GM19328 (cell line): ENCODE data around the gene PTPRS.

Experiments used
- ATAC-seq: cut with Tn5 transposase; IDR thresholded peaks from one replicate; pipeline ENCODE4 v1.9.1; 2021; ENCODE audit warnings: mild to moderate bottlenecking, moderate library complexity; ENCODE audit not compliant: unreplicated experiment

PTPRS gene

DNA sequence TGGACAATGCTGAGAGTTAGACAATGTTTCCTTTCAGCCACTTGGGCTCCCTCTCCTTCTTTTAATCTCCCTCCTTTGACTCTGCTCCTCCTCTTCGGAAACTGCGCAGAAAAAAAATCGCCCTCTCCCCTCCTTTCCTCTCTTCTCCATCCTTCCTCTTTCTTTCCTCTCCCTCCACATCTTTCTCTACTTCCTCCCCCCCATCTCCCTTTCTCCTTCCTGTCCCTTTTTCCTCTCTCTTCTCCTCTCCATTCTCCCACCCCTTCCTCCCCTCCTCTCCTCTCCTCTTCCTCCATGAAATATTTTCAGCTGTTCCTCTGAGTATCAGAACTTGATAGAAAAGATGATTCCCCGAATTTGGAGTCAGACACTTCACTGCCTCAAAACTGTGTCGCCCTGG, 15.1 kb upstream of the PTPRS start:
- no peak for ATAC-seq

- no peak for ATAC-seq
Measured at GRCh38 chr19:5355076-5355475, 14.5 kb upstream of the PTPRS start.

DNA sequence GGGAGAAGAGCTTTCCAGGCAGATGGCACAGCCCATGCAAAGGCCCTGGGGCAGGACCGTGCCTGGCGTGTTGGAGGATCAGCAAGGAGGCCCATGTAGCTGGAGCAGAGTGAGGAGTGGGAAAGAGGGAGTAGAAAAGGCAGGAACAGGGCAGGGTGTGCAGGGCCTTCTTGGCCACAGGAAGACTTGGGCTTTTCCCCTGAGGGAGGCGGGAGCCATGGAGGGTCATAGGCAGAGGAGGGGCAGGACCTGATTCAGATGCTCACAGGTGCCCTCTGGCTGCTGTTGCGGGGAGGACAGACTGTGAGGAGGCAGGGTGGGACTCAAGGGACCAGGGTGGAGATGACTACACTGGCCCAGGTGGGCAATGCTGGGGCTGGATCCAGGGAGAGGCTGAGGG, 13.8 kb upstream of the PTPRS start:
- no peak for ATAC-seq

DNA sequence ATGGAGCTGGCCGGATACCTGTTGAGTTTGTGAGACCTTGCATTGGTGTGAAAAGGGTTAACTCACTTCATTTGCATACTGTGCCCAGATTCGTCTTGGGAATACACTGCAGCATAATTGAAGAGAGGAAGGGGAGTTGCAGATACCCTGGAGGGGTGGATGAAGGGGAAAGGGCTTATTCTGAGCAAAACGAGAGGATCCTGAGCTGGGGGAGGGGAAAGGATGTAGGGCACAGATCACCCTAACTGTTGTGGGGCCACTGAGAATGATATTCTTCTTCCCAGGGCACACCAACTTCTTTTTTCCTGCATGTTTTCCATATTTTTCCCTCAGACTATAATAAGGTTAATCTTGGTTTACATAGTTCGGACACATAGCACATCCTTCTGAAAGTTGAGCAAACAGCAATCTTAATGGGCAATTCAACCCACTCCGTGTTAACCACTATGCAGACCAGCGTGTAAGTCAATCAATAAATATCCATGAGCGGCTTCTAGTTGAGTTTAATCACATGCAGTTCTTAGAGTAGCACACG, 11.7 kb upstream of the PTPRS start:
- ATAC-seq: no peak

- no peak for ATAC-seq
Measured at GRCh38 chr19:5351731-5352228, 11.2 kb upstream of the PTPRS start.

- no peak for ATAC-seq
Measured at GRCh38 chr19:5349041-5349440, 8.4 kb upstream of the PTPRS start.

GRCh38 chr19:5345895-5346386, 5.3 kb upstream of the PTPRS start:
- ATAC-seq: no peak

DNA sequence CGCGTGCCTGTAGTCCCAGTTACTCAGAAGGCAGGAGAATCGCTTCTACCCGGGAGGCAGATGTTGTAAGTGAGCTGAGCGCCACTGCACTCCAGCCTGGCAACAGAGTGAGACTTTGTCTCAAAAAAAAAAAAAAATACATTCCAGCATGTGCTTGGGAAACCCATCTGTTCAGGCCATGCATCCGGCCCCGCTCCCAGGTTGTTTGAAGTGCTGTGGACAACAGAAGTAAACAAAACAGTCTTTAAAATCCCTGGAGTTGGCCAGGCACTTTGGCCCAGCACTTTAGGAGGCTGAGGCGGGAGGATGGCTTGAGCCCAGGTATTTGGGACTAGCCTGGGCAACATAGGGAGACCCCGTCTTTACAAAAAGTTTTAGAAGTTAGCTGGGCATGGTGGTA, 3.2 kb upstream of the PTPRS start:
- no peak for ATAC-seq

DNA sequence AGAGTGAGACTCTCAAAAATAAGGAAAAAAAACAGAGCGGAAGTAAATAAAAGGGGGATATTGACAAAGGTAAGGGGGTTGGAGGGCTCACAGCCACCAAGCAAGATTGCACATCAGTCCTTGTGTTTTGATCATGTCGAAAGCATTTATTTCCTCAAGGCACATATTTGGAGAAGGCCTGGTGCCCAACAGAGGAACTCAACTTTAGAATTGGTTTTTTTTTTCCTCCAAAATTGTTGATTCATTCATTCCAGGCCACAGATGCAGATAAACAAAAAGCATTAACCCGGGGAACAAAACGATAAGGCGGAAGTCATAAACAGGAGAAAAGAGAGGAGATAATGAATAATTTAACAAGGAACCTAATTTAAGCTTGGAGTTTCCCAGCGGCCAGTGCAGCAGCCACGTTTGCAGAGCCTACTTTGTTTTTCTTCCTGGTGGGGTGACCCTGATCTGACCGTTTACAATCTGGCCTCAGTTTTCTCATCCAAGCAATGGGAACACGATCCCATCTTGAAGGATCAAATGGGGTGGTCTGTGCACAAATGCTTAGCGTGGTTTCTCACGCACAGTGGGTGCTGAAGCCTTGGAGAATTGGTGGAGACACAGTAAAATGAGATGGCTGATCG, 2.1 kb upstream of the PTPRS start:
- no peak for ATAC-seq

DNA sequence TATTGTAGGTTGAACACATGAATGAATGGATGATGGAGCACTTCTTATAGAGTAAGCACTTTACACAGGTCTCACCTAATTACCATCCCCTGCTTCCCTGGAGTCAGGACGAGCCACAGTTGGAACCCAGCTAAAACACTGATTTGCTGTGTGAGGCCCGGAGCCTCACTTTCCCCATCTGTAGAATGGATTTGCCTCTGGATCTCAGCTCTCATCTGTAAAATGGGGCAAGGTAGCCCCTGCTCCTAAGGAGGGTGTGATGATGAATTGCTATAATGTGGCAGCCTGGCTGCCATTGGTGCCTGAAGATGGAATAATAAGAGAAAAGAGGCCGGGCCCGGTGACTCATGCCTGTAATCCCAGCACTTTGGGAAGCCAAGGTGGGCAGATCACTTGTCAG, 1.4 kb upstream of the PTPRS start:
- no peak for ATAC-seq

GRCh38 chr19:5341448-5341820, 822 bp upstream of the PTPRS start:
- ATAC-seq: no peak

GRCh38 chr19:5339950-5340636, 519 bp downstream of the PTPRS start:
- ATAC-seq: no peak

GRCh38 chr19:5339198-5339949, 1.2 kb downstream of the PTPRS start:
- no peak for ATAC-seq

DNA sequence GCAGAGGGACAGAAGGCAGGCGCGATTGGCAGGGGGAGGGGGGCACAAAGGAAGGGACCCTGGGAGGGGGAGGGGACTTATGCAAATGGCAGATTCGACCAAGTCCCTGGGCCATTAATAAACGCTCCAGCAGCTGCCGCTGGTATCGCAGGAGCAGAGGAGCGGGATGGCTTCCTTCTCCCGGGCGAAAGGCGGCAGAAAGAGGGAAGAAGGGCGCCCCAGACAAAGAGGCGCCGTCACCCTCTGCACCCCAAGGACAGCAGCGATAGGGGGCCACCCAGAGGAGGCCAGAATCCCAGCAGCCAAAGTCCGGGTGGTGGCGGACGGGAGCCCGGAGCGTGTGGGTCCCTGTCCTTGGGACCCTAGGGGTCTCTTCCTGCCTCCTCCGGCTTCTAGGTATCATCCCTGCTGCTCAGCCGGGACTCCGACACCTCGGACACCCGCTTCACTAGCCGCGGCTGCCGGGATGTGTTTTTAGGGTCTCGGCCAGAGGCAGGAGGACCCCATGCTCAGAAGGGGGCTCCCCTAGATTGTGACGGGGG, 1.9 kb downstream of the PTPRS start:
- ATAC-seq: no peak

DNA sequence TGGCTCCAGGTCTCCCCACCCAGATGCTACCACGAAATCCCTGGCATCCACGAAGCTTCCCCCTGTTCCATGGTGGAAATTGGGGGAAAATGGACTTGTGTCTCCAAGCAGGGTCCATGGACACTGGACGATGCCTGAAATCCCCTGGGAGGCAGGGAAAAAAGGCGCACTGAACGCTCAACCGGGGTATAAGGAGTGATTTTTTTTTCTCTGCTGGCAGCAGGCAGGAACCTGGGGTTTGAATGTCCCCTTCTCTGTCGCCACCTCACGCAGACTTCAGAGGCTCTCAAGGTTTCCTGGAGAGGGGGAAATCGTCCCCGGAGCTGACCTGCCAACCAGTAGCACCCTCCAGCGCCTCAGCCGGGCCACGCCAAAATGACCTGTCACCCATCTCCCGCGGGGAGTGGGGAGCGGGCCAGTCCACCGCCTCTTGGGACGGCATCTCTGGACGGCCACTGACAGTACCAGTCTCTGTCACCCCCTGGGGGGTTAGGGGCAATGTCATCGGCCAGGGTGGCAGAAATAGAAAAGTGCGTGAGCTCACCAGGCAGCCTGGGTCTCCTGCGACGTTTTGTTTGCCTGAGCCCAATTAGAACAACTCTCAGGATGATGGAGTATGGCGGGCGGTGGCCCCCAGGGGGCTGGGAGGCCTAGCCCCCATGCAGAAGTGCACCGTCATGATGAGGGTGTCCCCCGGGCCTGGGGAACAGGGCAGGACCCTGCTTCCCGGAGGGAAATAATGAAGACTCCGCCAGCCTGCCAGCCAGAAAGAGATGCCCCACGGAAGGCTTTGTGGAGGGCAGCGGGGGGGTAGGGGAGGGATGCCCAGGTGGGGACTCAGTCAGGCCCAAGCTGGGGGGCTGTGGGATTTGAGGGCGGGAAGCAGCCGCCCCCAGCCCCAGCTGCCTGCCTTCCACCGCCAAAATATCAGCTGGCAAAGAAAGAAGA, 2.6 kb downstream of the PTPRS start:
- ATAC-seq: no peak

DNA sequence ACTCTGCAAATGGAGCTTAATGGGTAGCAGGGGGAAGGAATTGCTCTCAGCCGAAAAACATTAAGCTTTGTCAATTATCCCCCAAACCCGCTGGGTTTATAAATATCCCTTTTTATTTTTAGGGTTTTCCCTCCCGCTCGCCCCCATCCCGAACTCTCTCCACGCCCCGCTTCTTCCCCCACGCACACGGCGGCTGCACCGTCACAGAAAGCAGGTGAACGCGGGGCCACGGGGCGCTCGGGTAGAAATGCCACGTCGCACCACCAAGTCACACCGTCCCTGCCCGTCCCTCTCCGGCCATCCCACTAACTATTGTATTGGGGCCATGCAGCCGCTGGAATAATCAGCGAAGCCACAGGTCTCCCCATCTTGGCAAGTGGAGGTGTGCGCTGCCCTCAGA, 3.5 kb downstream of the PTPRS start:
- no peak for ATAC-seq

- ATAC-seq: no peak
Measured at GRCh38 chr19:5336195-5336965, 4.2 kb downstream of the PTPRS start.

DNA sequence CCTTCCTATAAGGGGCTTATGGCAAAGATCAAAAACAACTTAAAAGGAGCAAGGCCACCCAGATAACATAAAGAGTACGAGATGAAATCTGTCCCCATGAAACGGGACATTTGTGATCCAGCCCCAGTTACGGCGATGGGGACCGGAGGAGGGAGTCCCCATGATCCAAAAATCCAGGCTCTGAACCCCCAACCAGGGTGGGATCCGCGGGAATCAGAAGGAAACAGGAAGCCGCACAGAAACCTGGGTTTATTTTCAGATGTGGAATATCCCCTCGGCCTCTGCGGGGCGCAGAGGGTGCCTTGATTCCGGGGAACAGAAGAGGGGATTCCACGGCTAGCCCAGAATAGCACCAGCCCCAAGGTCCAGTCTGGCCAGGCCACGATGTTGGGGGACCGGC, 5.0 kb downstream of the PTPRS start:
- no peak for ATAC-seq

- ATAC-seq: no peak
Measured at GRCh38 chr19:5334824-5335500, 5.7 kb downstream of the PTPRS start.
